Stimulated activated CD4-positive, alpha-beta T cell treated with anti-CD3 and anti-CD28 coated beads, TNF-alpha, amount 100 ng/mL, for 4 hours (primary cell): ENCODE data around the gene OR10G3.

Source experiments
- DNase-seq, 3 experiments: peaks; one replicate each; pipeline ENCODE4 v3.0.0-alpha.2; 2020; ENCODE audit warnings: low read depth in 3 of 3

Gene OR10G3

GRCh38 chr14:21535545-21536417 lies 44.1 kb downstream of the OR10G3 start:
- DNase-seq: no peak

- no peak for DNase-seq
These were observed 45.3 kb downstream of the OR10G3 start for GRCh38 chr14:21534576-21534975.

- no peak for DNase-seq
These were observed 46.6 kb downstream of the OR10G3 start for GRCh38 chr14:21533294-21533693.

- no peak for DNase-seq
These were observed 50.4 kb downstream of the OR10G3 start for GRCh38 chr14:21529515-21529914.

- DNase-seq: no peak
These were observed 51.2 kb downstream of the OR10G3 start for GRCh38 chr14:21528381-21529348.

- no peak for DNase-seq
These were observed 52.6 kb downstream of the OR10G3 start for GRCh38 chr14:21527318-21527679.

- no peak for DNase-seq
These were observed 53.1 kb downstream of the OR10G3 start for GRCh38 chr14:21526672-21527317.

GRCh38 chr14:21525962-21526671 lies 53.8 kb downstream of the OR10G3 start, which contains the start of gene SALL2:
Gene SALL2, minus strand, starts transcription at chr14:21526346. Its CDS starts 219 bp downstream, at chr14:21526127.
- peak; percentile 41 to 55 (median 44) for DNase-seq

GRCh38 chr14:21525571-21525961 lies 54.3 kb downstream of the OR10G3 start:
- no peak for DNase-seq

GRCh38 chr14:21524575-21525490 lies 55.0 kb downstream of the OR10G3 start:
- DNase-seq: no peak

GRCh38 chr14:21523203-21523602 lies 56.7 kb downstream of the OR10G3 start:
- no peak for DNase-seq

- no peak for DNase-seq
These were observed 58.4 kb downstream of the OR10G3 start for GRCh38 chr14:21521501-21521900.

GRCh38 chr14:21520767-21521166 lies 59.1 kb downstream of the OR10G3 start:
- no peak for DNase-seq

GRCh38 chr14:21518725-21519124 lies 61.2 kb downstream of the OR10G3 start:
- DNase-seq: no peak
